ENCODE measurements around the gene MSANTD7. TPM values are rescaled to one million over a fixed set of nuclear protein-coding genes. Genes with fewer than 3 reads are reported as not detected.

MSANTD7 gene
- total and polyA plus RNA-seq, 8 donors: under 0.01 to 84.8 (median 8.0) TPM

GRCh38 chr10:14839305-14839695 is 1.2 kb downstream of the MSANTD7 start:
- Histone ChIP-seq H3K4me1 (peaks cover 7 to 30% (median 23%) of the 10 kb centered on the region in 4 donors), H3K9me3 (no peaks in the 10 kb centered on the region), H3K27me3 (no peaks in the 10 kb centered on the region), H3K27ac (peak overlapping the region; percentile 95 to 98 (median 97)), H3K36me3 (peaks cover 30 to 41% (median 38%) of the 10 kb centered on the region in 4 donors), H3K4me3 (peak overlapping the region; percentile 76 to 96 (median 94))
- TF ChIP-seq POLR2A (IDR thresholded peaks at IDR 0.05): no peak
- no peak for TF ChIP-seq POLR2AphosphoS5 (IDR thresholded peaks at IDR 0.05)
- no peak for TF ChIP-seq CTCF (IDR thresholded peaks at IDR 0.05)
- no peak for TF ChIP-seq EP300 (IDR thresholded peaks at IDR 0.05)
- WGBS, 5 donors: 6 to 10% (median 9%) methylated on average over 14 of the region's 14 CpGs
- DNase-seq: peak in 1 of 2 donors; percentile 42
- intact Hi-C loops (cut with DNase I; ENCODE audit: low total_unique reads): loop anchor here (10.0 kb wide), 1 partner anchor 244 kb away; no protein-coding TSS in a partner anchor

DNA sequence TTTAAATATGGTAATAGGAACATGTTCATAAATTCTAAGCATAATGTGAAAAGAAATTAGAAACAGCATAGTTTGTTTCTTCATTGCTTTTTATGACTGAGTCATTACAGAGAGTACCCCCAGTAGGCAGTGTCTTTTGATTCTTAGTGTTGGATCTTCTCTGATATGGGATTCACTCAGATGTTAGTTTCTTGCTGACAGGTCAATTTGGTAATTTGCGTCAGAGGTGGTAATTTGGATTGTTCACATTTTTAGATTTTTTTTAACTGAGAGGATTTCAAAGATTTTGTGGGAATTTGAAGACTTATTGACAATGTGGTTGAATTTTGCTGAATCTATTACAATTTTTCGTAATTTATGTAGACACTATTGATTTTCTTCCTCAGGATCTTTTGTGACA is 2.1 kb downstream of the MSANTD7 start:
- H3K27ac ChIP-seq: no peak overlapping the region
- H3K4me3 ChIP-seq: no peak overlapping the region
- intact Hi-C loops (cut with DNase I; ENCODE audit: low total_unique reads): no loop called here
- H3K9me3 ChIP-seq: no peaks in the 10 kb centered on the region
- peaks cover 7 to 27% (median 21%) of the 10 kb centered on the region in 4 donors for H3K4me1 ChIP-seq
- H3K27me3 ChIP-seq: no peaks in the 10 kb centered on the region
- WGBS, 5 donors: 90 to 99% (median 95%) methylated on average over 2 of the region's 2 CpGs
- H3K36me3 ChIP-seq: peaks cover 35 to 50% (median 46%) of the 10 kb centered on the region in 4 donors
- TF ChIP-seq EP300 (IDR thresholded peaks at IDR 0.05) (no peak), POLR2A (IDR thresholded peaks at IDR 0.05) (no peak), POLR2AphosphoS5 (IDR thresholded peaks at IDR 0.05) (no peak), CTCF (IDR thresholded peaks at IDR 0.05) (no peak)
- DNase-seq: no peak

- no peak for DNase-seq
- intact Hi-C loops (cut with DNase I; ENCODE audit: low total_unique reads): no loop called here
- H3K9me3 ChIP-seq: no peaks in the 10 kb centered on the region
- no peak overlapping the region for H3K4me3 ChIP-seq
- TF ChIP-seq EP300 (IDR thresholded peaks at IDR 0.05): no peak
- TF ChIP-seq POLR2AphosphoS5 (IDR thresholded peaks at IDR 0.05): no peak
- no peak for TF ChIP-seq CTCF (IDR thresholded peaks at IDR 0.05)
- TF ChIP-seq POLR2A (IDR thresholded peaks at IDR 0.05): no peak
- peaks cover 0 to 15% (median 11%) of the 10 kb centered on the region in 4 donors for H3K4me1 ChIP-seq
- H3K36me3 ChIP-seq: peaks cover 35 to 64% (median 61%) of the 10 kb centered on the region in 4 donors
- WGBS, 5 donors: 93 to 97% (median 94%) methylated on average over 15 of the region's 15 CpGs
- no peak overlapping the region for H3K27ac ChIP-seq
- H3K27me3 ChIP-seq: no peaks in the 10 kb centered on the region
Measured at GRCh38 chr10:14843327-14843988, 5.4 kb downstream of the MSANTD7 start.

GRCh38 chr10:14844948-14845347 is 6.8 kb downstream of the MSANTD7 start:
- Histone ChIP-seq H3K36me3 (peaks cover 35 to 77% (median 74%) of the 10 kb centered on the region in 4 donors), H3K4me3 (no peak overlapping the region), H3K27me3 (no peaks in the 10 kb centered on the region), H3K27ac (no peak overlapping the region), H3K9me3 (no peaks in the 10 kb centered on the region), H3K4me1 (peaks cover 0 to 3% (median 1%) of the 10 kb centered on the region in 4 donors)
- TF ChIP-seq EP300 (IDR thresholded peaks at IDR 0.05): no peak
- TF ChIP-seq POLR2A (IDR thresholded peaks at IDR 0.05): no peak
- intact Hi-C loops (cut with DNase I; ENCODE audit: low total_unique reads): no loop called here
- no peak for DNase-seq
- 78 to 92% (median 87%) methylated on average over 2 of the region's 2 CpGs for WGBS, 5 donors

GRCh38 chr10:14852236-14852635 is 14.1 kb downstream of the MSANTD7 start:
- no peaks in the 10 kb centered on the region for H3K27me3 ChIP-seq
- intact Hi-C loops (cut with DNase I; ENCODE audit: low total_unique reads): no loop called here
- peaks cover 0 to 75% (median 59%) of the 10 kb centered on the region in 4 donors for H3K36me3 ChIP-seq
- no peaks in the 10 kb centered on the region for H3K9me3 ChIP-seq
- WGBS, 5 donors: 29 to 58% (median 51%) methylated on average over 3 of the region's 3 CpGs
- TF ChIP-seq POLR2A (IDR thresholded peaks at IDR 0.05) (no peak), CTCF (IDR thresholded peaks at IDR 0.05) (no peak)
- DNase-seq: no peak
- H3K4me3 ChIP-seq: no peak overlapping the region
- no peak overlapping the region for H3K27ac ChIP-seq
- no peaks in the 10 kb centered on the region for H3K4me1 ChIP-seq

Measured in stomach (tissue), 9 donors.